IMR-90 (cell line): ENCODE data around the gene C10orf67. TPM values are rescaled to one million over a fixed set of nuclear protein-coding genes. Genes with fewer than 3 reads are reported as not detected.

Experiments
- ATAC-seq: fragments of 200-7000 bp; cut with Tn5 transposase; 2 replicates; pipeline ENCODE4 v1.9.1; 2020; ENCODE audit warnings: low read depth, mild to moderate bottlenecking, moderate library complexity
- Bru-seq: library from RNA; stranded (reverse); fragments of 400-500 nt; gene quantifications from one replicate; lab custom pipeline; 2021; lab: Mats Ljungman, UMichigan
- BruChase-seq, 2 experiments: library from RNA; stranded (reverse); fragments of 400-500 nt; gene quantifications; one replicate each; lab custom pipeline; 2021; lab: Mats Ljungman, UMichigan
- BruUV-seq: library from RNA; stranded (reverse); fragments of 400-500 nt; replicated peaks from 2 replicates; lab custom pipeline; 2021; lab: Mats Ljungman, UMichigan
- CTCF ChIA-PET: fragments of 300-600 bp; formaldehyde crosslinking; extraction: SDS; loops from one replicate; lab custom pipeline; 2021; ENCODE audit warnings: antibody characterized with exemption; lab: Yijun Ruan, JAX
- POLR2A ChIA-PET: fragments of 300-600 bp; sonication (Branson Sonifier 250); formaldehyde crosslinking; loops from one replicate; lab custom pipeline; 2022; ENCODE audit warnings: antibody characterized with exemption; ENCODE audit not compliant: unreplicated experiment; lab: Charles Lee
- DNase-seq: peaks from one replicate; pipeline ENCODE4 v3.0.0; 2013
- H2AFZ ChIP-seq: replicated peaks from 2 replicates; pipeline ENCODE3; 2013; ENCODE audit warnings: low read length, mild to moderate bottlenecking; ENCODE audit not compliant: poor library complexity
- H2AK5ac ChIP-seq: 2 replicates; pipeline ENCODE4 v1.6.1; 2013; ENCODE audit warnings: low read depth, low read length, inconsistent platforms
- H2AK9ac ChIP-seq: replicated peaks from 2 replicates; pipeline ENCODE3; 2013; ENCODE audit warnings: mild to moderate bottlenecking, low read depth, low read length, moderate library complexity; ENCODE audit not compliant: poor library complexity
- H2BK120ac ChIP-seq: 2 replicates; pipeline ENCODE4 v1.6.1; 2013; ENCODE audit warnings: low read depth, low read length, inconsistent platforms
- H2BK15ac ChIP-seq: 3 replicates; pipeline ENCODE4 v1.6.1; 2013; ENCODE audit warnings: low read depth, low read length, inconsistent platforms
- H2BK20ac ChIP-seq: 2 replicates; pipeline ENCODE4 v1.6.1; 2013; ENCODE audit warnings: low read depth, mild to moderate bottlenecking, inconsistent platforms, low read length, moderate library complexity
- H2BK5ac ChIP-seq: 2 replicates; pipeline ENCODE4 v1.6.1; 2013; ENCODE audit warnings: mild to moderate bottlenecking, low read depth, low read length, inconsistent platforms; ENCODE audit not compliant: poor library complexity, severe bottlenecking
- H3K14ac ChIP-seq: replicated peaks from 2 replicates; pipeline ENCODE4 v1.6.1; 2013; ENCODE audit warnings: low read depth, low read length, inconsistent platforms
- H3K18ac ChIP-seq: 2 replicates; pipeline ENCODE4 v1.6.1; 2013; ENCODE audit warnings: low read depth, low read length, control low read depth
- H3K23ac ChIP-seq: 2 replicates; pipeline ENCODE4 v1.6.1; 2013; ENCODE audit warnings: low read depth, low read length, inconsistent platforms
- H3K27ac ChIP-seq: 2 replicates; pipeline ENCODE4 v1.5.1; 2013; ENCODE audit warnings: mild to moderate bottlenecking, control low read depth, low read length; ENCODE audit not compliant: insufficient read depth
- H3K27me3 ChIP-seq: 2 replicates; pipeline ENCODE4 v1.6.1; 2013; ENCODE audit warnings: low read length; ENCODE audit not compliant: control insufficient read depth, insufficient read depth
- H3K36me3 ChIP-seq: 2 replicates; pipeline ENCODE4 v1.6.1; 2013; ENCODE audit warnings: low read length, mixed read lengths; ENCODE audit not compliant: control insufficient read depth, insufficient read depth
- H3K4ac ChIP-seq: 2 replicates; pipeline ENCODE4 v1.6.1; 2013; ENCODE audit warnings: low read depth, low read length, inconsistent platforms
- H3K4me1 ChIP-seq: 2 replicates; pipeline ENCODE4 v1.6.1; 2013; ENCODE audit warnings: low read length, mixed read lengths; ENCODE audit not compliant: control insufficient read depth, insufficient read depth
- H3K4me2 ChIP-seq: 2 replicates; pipeline ENCODE4 v1.6.1; 2013; ENCODE audit warnings: low read depth, mild to moderate bottlenecking, control low read depth, low read length, moderate library complexity
- H3K4me3 ChIP-seq: 2 replicates; pipeline ENCODE4 v1.5.1; 2013; ENCODE audit warnings: low read depth, mild to moderate bottlenecking, control low read depth, low read length, moderate library complexity; ENCODE audit not compliant: insufficient read depth
- H3K56ac ChIP-seq: 2 replicates; pipeline ENCODE4 v1.6.1; 2013; ENCODE audit warnings: low read length, inconsistent platforms; ENCODE audit not compliant: insufficient read depth; ENCODE audit errors: extremely low read depth
- H3K79me1 ChIP-seq, 2 experiments: 2 replicates each; pipeline ENCODE4 v1.6.1; 2013; ENCODE audit warnings: low read length in 2 of 2, inconsistent platforms in 1 of 2, low read depth in 1 of 2
- H3K9ac ChIP-seq: 2 replicates; pipeline ENCODE4 v1.6.1; 2013; ENCODE audit warnings: low read depth, low read length, control low read depth
- H3K9me1 ChIP-seq: 2 replicates; pipeline ENCODE4 v1.6.1; 2013; ENCODE audit warnings: low read length, inconsistent platforms; ENCODE audit not compliant: insufficient read depth
- H3K9me3 ChIP-seq: 2 replicates; pipeline ENCODE4 v1.6.1; 2013; ENCODE audit warnings: low read length; ENCODE audit not compliant: control insufficient read depth, insufficient read depth
- H4K20me1 ChIP-seq: 2 replicates; pipeline ENCODE4 v1.6.1; 2013; ENCODE audit warnings: low read length, inconsistent platforms; ENCODE audit not compliant: insufficient read depth
- H4K5ac ChIP-seq: 2 replicates; pipeline ENCODE4 v1.6.1; 2013; ENCODE audit warnings: mild to moderate bottlenecking, low read depth, low read length, control low read depth
- H4K8ac ChIP-seq, 2 experiments: 2 replicates each; pipeline ENCODE4 v1.6.1; 2013; ENCODE audit warnings: low read depth in 2 of 2, low read length in 2 of 2, control low read depth in 1 of 2, inconsistent platforms in 1 of 2
- H4K91ac ChIP-seq: 2 replicates; pipeline ENCODE4 v1.6.1; 2013; ENCODE audit warnings: low read depth, low read length, inconsistent platforms; ENCODE audit not compliant: insufficient read depth
- CEBPB ChIP-seq: IDR thresholded peaks from 2 replicates; pipeline ENCODE4 v1.6.1; 2012; ENCODE audit warnings: low read depth, low read length, improper control_type of control experiment
- CHD1 ChIP-seq: IDR thresholded peaks from 2 replicates; pipeline ENCODE4 v1.6.1; 2012; ENCODE audit warnings: low read depth, low read length, improper control_type of control experiment
- MAZ ChIP-seq: IDR thresholded peaks from 2 replicates; pipeline ENCODE4 v1.6.1; 2012; ENCODE audit warnings: low read depth, mild to moderate bottlenecking, low read length, improper control_type of control experiment, moderate library complexity, borderline replicate concordance
- WGBS, 2 experiments: methylation state at CpG; one replicate each; pipeline versions ENCODE4 v1.1.5 to v1.1.7; 2013; ENCODE audit warnings: missing lambda C conversion rate in 2 of 2; ENCODE audit not compliant: insufficient read length in 1 of 2; ENCODE audit errors: extremely low coverage in 2 of 2; 5-methylcytosine and 5-hydroxymethylcytosine counted together
- dilution Hi-C: fragments of 300-500 bp; cut with HindIII; formaldehyde crosslinking; loops from one replicate; pipeline ENCODE4 v1.14.3; 2018; ENCODE audit warnings: low sequenced_read_pairs; ENCODE audit not compliant: unreplicated experiment
- in situ Hi-C: fragments of 300-500 bp; cut with MboI; formaldehyde crosslinking; loops from 3 replicates; pipeline ENCODE4 v1.14.3; 2019; ENCODE audit warnings: low sequenced_read_pairs, inconsistent platforms, mixed read lengths
- intact Hi-C: fragments of 100-400 bp; cut with micrococcal nuclease; formaldehyde crosslinking; loops from 2 replicates; pipeline ENCODE4 v1.10.0; 2022
- long read RNA-seq: library from polyadenylated mRNA; unstranded; transcript quantifications from one replicate; pipeline ENCODE4 v2.0.0, GENCODE V29; 2021; ENCODE audit not compliant: unreplicated experiment
- polyA plus RNA-seq, 3 experiments: library from polyadenylated mRNA; depleted of rRNA; stranded (reverse); fragments of >200 nt; gene quantifications; 2 replicates each; pipeline ENCODE4 v1.2.3, GENCODE V29; 2012; ENCODE audit warnings: low replicate concordance in 1 of 3
- total RNA-seq: library from RNA; depleted of rRNA; stranded (reverse); fragments of >200 nt; gene quantifications from 2 replicates; pipeline ENCODE4 v1.2.3, GENCODE V29; 2012; rRNA removed
- TF ChIP-seq, protein P1 (sequence below): fragments of 150-350 bp; IDR thresholded peaks from 2 replicates; pipeline ENCODE4 v1.6.1; 2017; ENCODE audit warnings: mild to moderate bottlenecking, antibody characterized with exemption, low read length, low read depth

Gene C10orf67
- 0.18 and 0.28 TPM in 2 replicates for total RNA-seq
- polyA plus RNA-seq (2012; rRNA removed), result 0.14 and 0.15 TPM in 2 replicates
- polyA plus RNA-seq (2012; cell fraction: cytosol; rRNA removed), result 0.03 and 0.07 TPM in 2 replicates
- polyA plus RNA-seq (2012; cell fraction: nucleus; rRNA removed; ENCODE audit: low replicate concordance), result 0.20 and 0.47 TPM in 2 replicates
- Bru-seq, nascent RNA, result percentile 18 among the genes with signal in this experiment
- percentile 15 among the genes with signal in this experiment for BruChase-seq, experiment 1, labeled RNA remaining after a 6-hour chase
- BruChase-seq, experiment 2, labeled RNA remaining after a 2-hour chase, result percentile 16 among the genes with signal in this experiment
- long read RNA-seq, result 0 reads

DNA sequence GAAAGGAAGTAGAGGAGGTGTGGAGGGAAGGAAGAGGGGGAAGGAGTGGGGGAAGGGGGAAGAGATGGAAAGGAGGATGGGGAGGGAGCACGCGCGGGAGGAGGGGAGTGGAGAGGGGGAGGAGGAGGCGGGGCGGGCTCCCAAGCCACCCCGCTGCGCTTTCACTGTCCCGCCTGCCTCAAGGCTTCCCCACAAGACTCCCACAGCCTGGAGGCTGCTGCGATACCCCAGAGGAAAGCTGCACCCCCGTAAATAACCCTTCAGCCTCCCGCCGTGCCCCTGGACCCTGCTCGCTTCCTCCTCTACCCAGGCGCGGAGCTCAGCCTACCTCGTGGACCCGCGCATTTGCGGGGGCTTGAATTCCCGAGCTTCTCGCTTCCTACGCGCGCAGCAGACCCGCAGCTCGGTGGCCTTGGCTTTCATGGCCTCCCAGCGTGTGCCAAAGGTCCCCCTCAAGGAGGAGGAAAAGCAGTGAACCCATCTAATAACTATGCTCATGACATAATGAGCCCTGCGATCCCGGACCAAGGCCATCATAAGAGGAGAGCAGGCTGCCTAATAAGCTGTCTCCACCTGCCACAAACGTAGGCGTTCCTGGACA is at the start of gene C10orf67:
TSS of gene C10orf67 (minus strand) at position 557 of the 601 bp plus-strand sequence. CDS start at position 534, 23 bp downstream.
- TF ChIP-seq CEBPB, result no peak
- TF ChIP-seq, protein P1, sequence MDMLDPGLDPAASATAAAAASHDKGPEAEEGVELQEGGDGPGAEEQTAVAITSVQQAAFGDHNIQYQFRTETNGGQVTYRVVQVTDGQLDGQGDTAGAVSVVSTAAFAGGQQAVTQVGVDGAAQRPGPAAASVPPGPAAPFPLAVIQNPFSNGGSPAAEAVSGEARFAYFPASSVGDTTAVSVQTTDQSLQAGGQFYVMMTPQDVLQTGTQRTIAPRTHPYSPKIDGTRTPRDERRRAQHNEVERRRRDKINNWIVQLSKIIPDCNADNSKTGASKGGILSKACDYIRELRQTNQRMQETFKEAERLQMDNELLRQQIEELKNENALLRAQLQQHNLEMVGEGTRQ, result no peak
- TF ChIP-seq CHD1, result no peak
- peak; percentile 31; the same call in 1 of the 2 replicates for TF ChIP-seq MAZ
- H3K4ac ChIP-seq, result peak within 1 kb of the TSS; percentile 16; the same call in 1 of the 2 replicates
- no peaks in the 10 kb centered on the region for H3K79me1 ChIP-seq
- peak within 1 kb of the TSS; percentile 97 for H2AFZ ChIP-seq
- DNase-seq (peak; percentile 39), ATAC-seq (peak; percentile 60)
- no peak within 1 kb of the TSS for H2AK5ac ChIP-seq
- H4K5ac ChIP-seq, result peak within 1 kb of the TSS; percentile 31; the same call in 1 of the 2 replicates
- ChIA-PET CTCF (interaction anchor here (1.2 kb wide), 1 partner anchor 30 kb away, joined by 3 read pairs; no protein-coding TSS in a partner anchor), POLR2A (no interaction called here)
- H2BK120ac ChIP-seq, result peak within 1 kb of the TSS; percentile 72
- peak within 1 kb of the TSS; percentile 70 for H4K91ac ChIP-seq
- in situ Hi-C loops, result no loop called here
- H3K9me3 ChIP-seq, result no peaks in the 10 kb centered on the region
- 0% methylated on average over 3 of the region's 31 CpGs; no CpG with 5 or more reads in 1 of the 2 experiments for WGBS, 2 experiments
- peak within 1 kb of the TSS; percentile 40 for H3K9ac ChIP-seq
- no peaks in the 10 kb centered on the region for H3K9me1 ChIP-seq
- no peak within 1 kb of the TSS; the same call in 1 of the 2 replicates for H3K56ac ChIP-seq
- intact Hi-C loops, result loop anchor here (2.0 kb wide), 1 partner anchor 96 kb away; no protein-coding TSS in a partner anchor
- H3K23ac ChIP-seq, result peak within 1 kb of the TSS; percentile 3; the same call in 1 of the 2 replicates
- no peak within 1 kb of the TSS for H2BK20ac ChIP-seq
- H2AK9ac ChIP-seq, result peak within 1 kb of the TSS; percentile 58
- peak within 1 kb of the TSS; percentile 54 for H3K4me3 ChIP-seq
- no peaks in the 10 kb centered on the region for H4K20me1 ChIP-seq
- H2BK15ac ChIP-seq, result 0 out of 3 replicates have a peak within 1 kb of the TSS, but pooled peaks have one; percentile 74
- BruUV-seq, result no TSS peak
- peak within 1 kb of the TSS; percentile 1; the same call in 1 of the 2 replicates for H3K14ac ChIP-seq
- no peaks in the 10 kb centered on the region for H3K27me3 ChIP-seq
- peak within 1 kb of the TSS; percentile 48 for H2BK5ac ChIP-seq
- H3K36me3 ChIP-seq, result no peaks in the 10 kb centered on the region
- peak within 1 kb of the TSS; percentile 55 to 71 for H4K8ac ChIP-seq
- H3K18ac ChIP-seq, result peak within 1 kb of the TSS; percentile 50
- H3K4me1 ChIP-seq, result peaks cover 3% of the 10 kb centered on the region
- H3K4me2 ChIP-seq, result peak within 1 kb of the TSS; percentile 91
- dilution Hi-C loops, result no loop called here
- H3K27ac ChIP-seq, result peak within 1 kb of the TSS; percentile 25
